Measurements from ENCODE around the gene TAS2R41.

TAS2R41 gene

GRCh38 chr7:143463556-143463955, 14.1 kb upstream of the TAS2R41 start:
- TF ChIP-seq GATA2 (IDR thresholded peaks at IDR 0.05; ENCODE audit: low read depth, low read length) (no peak), GATA3 (IDR thresholded peaks at IDR 0.05; ENCODE audit: low read depth, low read length) (no peak)

- TF ChIP-seq GATA2 (IDR thresholded peaks at IDR 0.05; ENCODE audit: low read depth, low read length) = no peak
- TF ChIP-seq GATA3 (IDR thresholded peaks at IDR 0.05; ENCODE audit: low read depth, low read length) = no peak
Measured at GRCh38 chr7:143463957-143464356, 13.7 kb upstream of the TAS2R41 start.

GRCh38 chr7:143467724-143468123, 9.9 kb upstream of the TAS2R41 start:
- TF ChIP-seq GATA2 (IDR thresholded peaks at IDR 0.05; ENCODE audit: low read depth, low read length) (no peak), GATA3 (IDR thresholded peaks at IDR 0.05; ENCODE audit: low read depth, low read length) (no peak)

GRCh38 chr7:143479055-143479766, 1.5 kb downstream of the TAS2R41 start:
- TF ChIP-seq GATA2 (IDR thresholded peaks at IDR 0.05; ENCODE audit: low read depth, low read length) (no peak), GATA3 (IDR thresholded peaks at IDR 0.05; ENCODE audit: low read depth, low read length) (no peak)

- TF ChIP-seq GATA3 (IDR thresholded peaks at IDR 0.05; ENCODE audit: low read depth, low read length) (no peak), GATA2 (IDR thresholded peaks at IDR 0.05; ENCODE audit: low read depth, low read length) (no peak)
Measured at GRCh38 chr7:143480501-143480900, 2.8 kb downstream of the TAS2R41 start.

GRCh38 chr7:143484119-143484518, 6.4 kb downstream of the TAS2R41 start:
- TF ChIP-seq GATA2 (IDR thresholded peaks at IDR 0.05; ENCODE audit: low read depth, low read length) (no peak), GATA3 (IDR thresholded peaks at IDR 0.05; ENCODE audit: low read depth, low read length) (no peak)

GRCh38 chr7:143485094-143485493, 7.4 kb downstream of the TAS2R41 start:
- no peak for TF ChIP-seq GATA2 (IDR thresholded peaks at IDR 0.05; ENCODE audit: low read depth, low read length)
- TF ChIP-seq GATA3 (IDR thresholded peaks at IDR 0.05; ENCODE audit: low read depth, low read length) = no peak

- TF ChIP-seq GATA3 (IDR thresholded peaks at IDR 0.05; ENCODE audit: low read depth, low read length) (no peak), GATA2 (IDR thresholded peaks at IDR 0.05; ENCODE audit: low read depth, low read length) (no peak)
Measured at GRCh38 chr7:143485500-143485899, 7.8 kb downstream of the TAS2R41 start.

- TF ChIP-seq GATA3 (IDR thresholded peaks at IDR 0.05; ENCODE audit: low read depth, low read length) (no peak), GATA2 (IDR thresholded peaks at IDR 0.05; ENCODE audit: low read depth, low read length) (no peak)
Measured at GRCh38 chr7:143487061-143487460, 9.4 kb downstream of the TAS2R41 start.

- no peak for TF ChIP-seq GATA2 (IDR thresholded peaks at IDR 0.05; ENCODE audit: low read depth, low read length)
- TF ChIP-seq GATA3 (IDR thresholded peaks at IDR 0.05; ENCODE audit: low read depth, low read length) = no peak
Measured at GRCh38 chr7:143487566-143487965, 9.9 kb downstream of the TAS2R41 start.

- TF ChIP-seq GATA3 (IDR thresholded peaks at IDR 0.05; ENCODE audit: low read depth, low read length) = no peak
- TF ChIP-seq GATA2 (IDR thresholded peaks at IDR 0.05; ENCODE audit: low read depth, low read length) = no peak
Measured at GRCh38 chr7:143490717-143491306, 13.1 kb downstream of the TAS2R41 start.

- TF ChIP-seq GATA2 (IDR thresholded peaks at IDR 0.05; ENCODE audit: low read depth, low read length) = no peak
- no peak for TF ChIP-seq GATA3 (IDR thresholded peaks at IDR 0.05; ENCODE audit: low read depth, low read length)
Measured at GRCh38 chr7:143492043-143492471, 14.4 kb downstream of the TAS2R41 start.

- TF ChIP-seq GATA3 (IDR thresholded peaks at IDR 0.05; ENCODE audit: low read depth, low read length) = no peak
- no peak for TF ChIP-seq GATA2 (IDR thresholded peaks at IDR 0.05; ENCODE audit: low read depth, low read length)
Measured at GRCh38 chr7:143492799-143493739, 15.4 kb downstream of the TAS2R41 start.

GRCh38 chr7:143493751-143494150, 16.1 kb downstream of the TAS2R41 start:
- TF ChIP-seq GATA3 (IDR thresholded peaks at IDR 0.05; ENCODE audit: low read depth, low read length) (no peak), GATA2 (IDR thresholded peaks at IDR 0.05; ENCODE audit: low read depth, low read length) (no peak)
